Measurements from ENCODE around the gene SMYD3.

SMYD3 gene

DNA sequence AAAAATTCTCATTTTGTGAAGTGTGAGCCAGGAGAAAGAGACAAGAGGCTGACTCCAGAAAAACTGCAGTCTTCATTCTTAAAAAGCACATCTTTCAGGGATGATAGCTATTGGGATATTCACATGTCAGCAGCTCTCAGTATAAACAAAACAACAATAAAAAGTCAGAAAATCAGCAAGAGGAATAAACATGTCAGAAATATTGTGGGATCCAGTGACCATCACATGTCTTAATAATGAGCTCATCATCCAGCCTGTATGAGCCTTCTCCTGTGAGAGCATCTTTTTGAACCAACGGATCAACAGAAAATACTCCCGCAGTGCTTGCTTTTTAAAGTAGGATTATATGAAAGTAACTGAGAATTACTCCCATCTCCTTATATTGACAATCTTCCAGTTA, 241.6 kb downstream of the SMYD3 start:
- no peak for DNase-seq

DNA sequence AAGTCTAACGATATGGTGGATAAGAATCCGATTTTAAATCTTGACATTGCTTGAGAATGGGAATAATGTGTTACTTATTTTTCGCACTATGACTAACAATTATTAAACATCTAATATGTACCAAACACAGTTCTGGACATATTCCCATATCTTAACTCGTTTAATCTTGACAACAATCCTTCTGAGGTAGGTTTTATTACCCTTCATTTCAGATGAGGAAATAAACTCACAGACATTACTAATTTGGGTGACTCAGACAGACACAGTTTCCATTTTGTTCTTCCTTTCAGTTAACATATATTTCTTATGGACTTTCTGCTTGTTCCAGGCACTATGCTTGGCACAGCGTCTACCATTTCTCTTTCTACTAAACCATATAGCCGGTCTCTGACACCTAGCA, 244.8 kb downstream of the SMYD3 start:
- DNase-seq = no peak

DNA sequence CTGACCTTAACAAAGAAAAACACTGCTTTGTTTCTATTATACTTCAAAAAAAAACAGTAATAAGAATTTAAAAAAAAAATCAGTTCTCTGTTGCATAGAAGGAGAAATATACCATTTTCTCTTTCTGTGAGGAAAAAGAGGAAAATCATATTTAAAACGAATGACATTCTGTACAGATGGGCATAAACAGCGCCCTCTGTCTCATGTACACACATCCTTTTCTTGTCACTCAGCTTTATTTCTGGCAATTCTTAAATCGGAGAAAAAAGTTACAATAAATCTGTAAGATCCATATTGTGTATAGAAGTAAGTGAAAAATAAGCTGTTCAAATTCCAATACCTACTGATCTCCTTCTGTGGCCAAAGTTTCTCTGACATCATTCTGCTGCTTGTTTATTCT, 245.4 kb downstream of the SMYD3 start:
- DNase-seq = no peak

- DNase-seq = no peak
Measured at GRCh38 chr1:246258250-246258649, 248.8 kb downstream of the SMYD3 start.

GRCh38 chr1:246255773-246256172, 251.3 kb downstream of the SMYD3 start:
- no peak for DNase-seq

GRCh38 chr1:246254854-246255253, 252.2 kb downstream of the SMYD3 start:
- DNase-seq = no peak

DNA sequence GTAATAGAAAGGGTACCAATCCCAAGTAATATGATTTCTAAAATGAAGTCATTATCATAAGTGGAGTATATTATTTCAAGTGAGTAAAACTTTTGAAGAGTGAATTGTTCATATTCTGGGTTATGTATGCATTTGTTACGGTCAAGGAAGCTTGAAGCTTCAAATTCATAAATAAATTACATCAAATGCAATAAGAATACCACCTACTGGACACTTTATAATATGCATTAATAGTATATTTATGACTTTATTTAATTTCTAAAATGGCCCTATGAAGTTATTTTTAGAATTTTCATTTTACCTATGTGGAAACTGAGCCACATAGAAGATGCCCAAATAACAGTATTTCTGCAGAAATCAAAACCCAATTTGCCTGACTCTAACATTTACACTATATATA, 260.6 kb downstream of the SMYD3 start:
- no peak for DNase-seq

GRCh38 chr1:246245541-246245940, 261.5 kb downstream of the SMYD3 start:
- no peak for DNase-seq

DNA sequence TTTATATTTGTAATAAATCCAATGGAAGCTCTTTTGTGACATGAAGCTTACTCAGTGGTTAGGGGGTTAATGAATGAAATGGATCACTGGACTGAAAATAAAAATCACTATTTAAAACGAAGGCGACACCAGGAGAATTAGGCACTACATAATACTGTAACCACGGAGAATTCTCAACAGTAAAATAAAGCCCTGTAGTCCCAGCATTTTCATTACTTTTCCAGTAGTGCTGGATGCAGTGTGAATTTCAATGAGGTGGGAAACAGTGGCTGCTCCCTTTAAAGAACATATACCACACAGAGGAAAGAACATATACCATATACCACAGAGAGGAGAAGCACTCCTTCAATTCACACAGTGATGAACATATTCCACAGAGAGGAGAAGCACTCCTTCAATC, 275.0 kb downstream of the SMYD3 start:
- DNase-seq = no peak

DNA sequence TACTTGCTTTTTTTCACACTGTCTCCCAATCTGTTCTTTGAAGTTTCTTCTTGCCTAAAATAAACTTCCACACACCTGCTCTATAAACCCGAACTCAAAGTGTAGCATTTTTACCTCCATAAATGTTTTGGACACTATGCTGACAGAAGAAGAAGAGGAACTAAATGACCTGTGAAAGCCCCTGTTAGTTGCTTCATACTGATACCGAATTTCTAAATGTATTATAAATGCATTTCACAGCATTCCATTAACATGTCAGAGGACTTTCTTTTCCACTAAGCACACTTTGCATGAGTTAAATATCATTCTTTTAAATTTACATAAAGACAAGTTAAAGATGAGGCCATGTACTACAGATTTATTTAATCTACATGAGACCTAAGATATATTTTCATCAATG, 281.0 kb downstream of the SMYD3 start:
- no peak for DNase-seq

DNA sequence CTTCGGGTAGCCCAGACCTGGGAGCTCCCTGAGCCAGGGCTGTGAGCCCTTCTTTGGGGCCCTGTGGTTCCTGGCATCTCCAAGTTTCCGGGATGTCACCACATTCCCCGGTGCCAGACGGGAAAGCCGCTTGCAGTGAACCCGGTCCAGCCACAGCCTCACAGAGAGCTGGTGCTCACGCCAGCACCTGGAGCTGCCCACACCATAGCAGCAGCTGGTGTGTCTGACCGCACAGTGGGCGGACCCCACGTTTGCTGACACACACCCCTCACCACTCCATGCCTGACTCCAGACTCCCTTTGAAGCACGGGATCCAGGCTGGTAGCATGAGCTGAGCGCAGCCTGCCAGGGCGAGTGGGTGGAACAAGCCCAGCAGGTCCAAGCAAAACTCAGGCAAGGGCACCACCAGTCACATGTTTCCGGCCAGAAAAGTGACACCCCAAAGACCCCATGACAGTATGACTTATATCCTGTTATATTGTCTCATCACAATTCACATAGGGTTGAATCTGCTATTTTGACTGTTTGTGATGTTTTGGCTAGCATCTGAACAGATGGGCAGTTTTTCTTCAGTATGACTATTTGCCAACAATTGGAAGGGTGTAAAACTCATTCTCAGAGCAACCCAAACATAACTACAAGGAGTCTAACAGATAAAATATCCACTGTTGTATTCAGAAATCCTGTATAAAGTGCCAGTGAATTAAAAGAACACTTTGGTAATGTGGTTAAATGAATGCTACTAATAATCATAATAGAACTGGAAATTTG, 285.4 kb downstream of the SMYD3 start:
- DNase-seq = no peak

DNA sequence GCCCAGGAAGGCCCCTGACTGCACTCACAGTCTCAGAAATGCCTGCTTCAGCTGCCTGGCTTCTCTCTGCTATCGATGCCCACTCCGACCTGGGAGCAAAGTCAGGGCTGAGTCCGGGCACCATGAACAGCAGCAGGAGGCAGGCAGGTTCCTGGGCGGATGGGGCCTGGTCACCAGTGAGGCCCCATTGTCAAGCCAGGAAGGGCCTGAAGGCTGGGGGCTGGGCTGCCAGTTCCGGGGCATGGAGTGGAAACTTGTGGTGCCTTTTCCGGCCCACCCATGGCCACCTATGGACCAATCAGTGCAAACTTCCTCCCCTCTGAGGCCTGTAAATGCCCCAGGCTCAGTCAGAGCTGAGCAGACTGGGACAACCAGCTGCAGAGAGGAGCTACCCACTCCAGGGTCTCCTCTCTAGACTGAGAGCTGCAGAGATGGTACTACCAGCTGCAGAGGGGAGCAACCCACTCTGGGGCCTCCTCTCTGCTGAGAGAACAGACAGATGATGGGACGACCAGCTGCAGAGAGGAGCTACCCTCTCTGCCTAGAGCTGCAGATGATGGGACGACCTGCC, 286.5 kb downstream of the SMYD3 start:
- DNase-seq = no peak

DNA sequence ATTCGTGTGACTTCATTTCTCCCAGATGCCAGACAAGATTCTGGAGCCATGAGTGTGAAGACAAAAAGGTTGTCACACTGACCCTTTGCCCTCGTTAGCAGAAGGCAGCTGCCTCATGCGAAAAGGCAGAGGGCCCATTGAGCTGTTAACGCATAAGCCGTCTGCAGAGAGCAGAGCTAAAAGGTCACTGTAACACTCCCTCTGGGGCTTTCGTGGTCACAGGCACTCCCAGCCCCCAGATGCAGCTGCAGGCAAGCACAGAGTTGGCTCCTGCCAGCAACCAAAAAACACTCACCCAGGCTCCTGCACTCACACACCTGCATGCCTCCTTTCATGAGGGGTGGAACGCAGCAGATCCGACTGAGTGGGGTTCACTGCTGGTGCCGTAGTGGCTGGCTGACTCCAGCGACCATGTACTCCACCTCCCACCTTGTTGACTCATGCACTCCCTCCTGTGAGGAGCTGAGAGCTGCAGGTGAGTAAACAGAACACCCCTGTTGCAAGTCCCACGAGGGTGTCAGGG, 287.5 kb downstream of the SMYD3 start:
- no peak for DNase-seq

GRCh38 chr1:246218686-246219085, 288.4 kb downstream of the SMYD3 start:
- no peak for DNase-seq

- DNase-seq = no peak
Measured at GRCh38 chr1:246216906-246217305, 290.2 kb downstream of the SMYD3 start.

DNA sequence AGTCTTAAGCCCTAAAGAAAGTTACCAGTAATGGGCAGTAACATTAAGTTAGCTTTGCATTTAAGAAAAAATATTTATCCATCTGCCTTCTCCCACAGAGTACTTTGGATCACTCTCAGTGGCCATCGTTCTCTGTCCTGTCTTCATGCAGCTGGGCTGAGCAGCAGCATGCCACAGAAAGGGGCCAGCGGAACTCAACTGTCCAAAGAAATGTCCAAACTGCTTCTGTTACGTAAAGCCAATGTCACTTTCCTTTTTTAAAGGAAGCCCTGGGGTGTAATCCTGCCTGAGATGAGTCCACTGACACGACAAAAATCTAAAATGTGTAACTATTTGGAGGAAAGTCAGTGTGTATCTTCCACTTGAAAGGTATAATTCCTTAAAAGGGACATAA, 291.6 kb downstream of the SMYD3 start:
- no peak for DNase-seq

DNA sequence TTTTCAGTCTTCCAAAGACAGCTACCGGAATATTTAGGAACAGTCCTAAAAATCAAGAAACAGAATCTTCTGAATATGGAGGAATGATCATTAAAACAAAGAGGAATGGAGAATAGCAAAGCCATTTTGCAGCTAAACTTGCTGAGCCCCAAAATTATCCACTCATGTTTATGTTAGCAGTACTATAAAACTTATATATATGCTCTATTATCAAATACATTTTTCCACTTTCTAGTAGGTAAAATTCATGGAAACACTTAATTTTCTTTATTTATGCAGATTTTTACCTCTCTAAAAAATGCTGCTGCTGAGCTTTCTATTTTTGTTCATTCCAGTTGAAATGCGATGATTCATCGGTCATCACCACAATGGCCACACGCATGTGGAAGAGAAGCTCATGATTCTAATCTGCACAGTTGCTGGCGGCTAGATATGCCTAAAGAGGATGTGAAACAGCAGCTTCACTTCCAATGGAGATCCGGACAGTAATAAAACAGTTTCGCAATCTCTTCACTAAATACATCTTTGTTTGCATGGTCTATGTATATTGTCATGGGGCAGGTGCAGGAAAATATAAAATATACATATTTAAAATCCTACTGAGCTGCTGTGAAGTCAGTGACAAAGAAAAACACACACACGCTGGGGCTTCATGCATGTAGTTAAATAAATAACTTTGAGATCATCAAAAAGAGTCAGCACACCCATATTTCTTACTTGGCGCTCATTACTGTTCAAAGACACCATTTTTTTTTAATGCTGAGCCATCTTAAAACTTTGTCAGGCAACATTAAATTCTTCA, 292.2 kb downstream of the SMYD3 start:
- DNase-seq = no peak

GRCh38 chr1:246213947-246214346, 293.1 kb downstream of the SMYD3 start:
- no peak for DNase-seq

DNA sequence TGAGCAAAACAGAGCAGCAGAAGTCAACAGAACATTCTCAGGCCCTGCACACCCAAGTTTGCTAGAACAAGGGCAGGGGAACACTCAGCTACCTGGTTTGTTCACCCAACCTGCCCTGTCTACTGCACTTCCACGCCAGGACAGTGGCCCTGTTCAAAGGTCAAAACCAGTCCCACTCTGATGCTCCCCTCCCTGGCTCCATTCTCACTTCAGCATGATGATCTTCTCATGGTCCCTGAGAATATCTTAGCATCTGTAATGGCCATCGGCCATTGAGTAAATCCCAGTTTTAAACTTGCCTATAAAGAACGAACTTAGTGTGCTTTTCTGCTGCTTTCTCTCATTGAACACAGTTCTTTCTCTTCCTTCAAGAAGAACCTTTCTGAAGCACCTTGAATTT, 293.6 kb downstream of the SMYD3 start:
- no peak for DNase-seq

DNA sequence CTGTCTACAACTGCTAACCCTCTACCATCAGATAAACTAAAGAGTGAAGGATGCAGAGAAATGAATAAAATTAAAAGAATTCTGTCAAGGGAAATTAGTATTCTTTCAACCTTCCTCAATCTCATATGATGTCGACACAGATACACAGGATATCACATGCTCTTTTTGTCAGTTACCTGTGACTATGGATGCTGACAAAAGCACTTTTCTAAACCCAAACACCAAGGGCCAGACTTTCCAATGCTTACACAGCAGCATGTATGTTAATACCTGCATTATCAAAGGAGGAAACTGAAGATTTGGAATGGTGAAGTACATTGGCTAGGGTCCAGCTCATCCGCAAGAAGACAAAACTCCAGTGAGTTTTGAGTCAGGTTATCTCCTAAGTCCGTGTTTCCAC, 294.0 kb downstream of the SMYD3 start:
- DNase-seq = no peak

- no peak for DNase-seq
Measured at GRCh38 chr1:246212013-246212412, 295.1 kb downstream of the SMYD3 start.

GRCh38 chr1:246210756-246211155, 296.3 kb downstream of the SMYD3 start:
- no peak for DNase-seq

DNA sequence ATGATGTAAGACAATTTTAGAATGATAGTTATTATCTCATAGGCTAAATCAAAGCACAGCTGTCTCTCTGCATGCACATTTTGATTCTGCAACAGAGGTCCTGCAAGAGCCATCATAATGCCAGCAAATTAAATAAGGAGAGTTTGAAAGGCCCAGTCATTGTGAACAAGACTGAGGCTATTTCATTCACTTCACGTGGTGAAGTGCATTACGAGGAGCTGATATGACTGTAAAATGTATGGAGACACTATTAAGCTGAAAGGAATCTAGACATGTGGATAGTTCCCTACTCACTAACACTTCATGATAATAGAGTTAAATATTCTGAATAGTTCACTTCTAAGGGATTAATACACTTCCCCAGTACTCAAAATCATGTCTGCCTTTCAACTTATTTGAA, 299.0 kb downstream of the SMYD3 start:
- no peak for DNase-seq

DNA sequence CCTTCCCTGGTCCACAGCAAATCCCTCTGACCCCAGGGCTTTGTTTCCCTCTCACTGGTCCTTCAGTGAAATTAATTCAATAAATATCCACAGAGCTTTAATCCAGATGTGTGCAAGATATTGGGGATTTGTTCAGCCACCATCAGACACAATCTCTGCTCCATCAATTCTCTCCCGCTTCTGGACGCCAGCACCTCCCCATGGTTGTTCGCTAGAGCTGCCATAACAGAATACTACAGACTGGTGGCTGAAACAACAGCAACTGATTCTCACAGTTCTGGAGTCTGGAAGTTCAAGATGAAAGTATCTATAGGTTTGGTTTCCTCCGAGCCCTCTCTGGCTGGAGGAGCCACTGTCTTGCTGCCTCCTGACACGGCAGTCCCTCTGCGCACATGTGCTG, 303.9 kb downstream of the SMYD3 start:
- no peak for DNase-seq

All from NCI-H1694 treated with DMSO at 0.1 percent for 48 hours (cell line).